SIG-M5 (cell line): ENCODE measurements around the gene NAA16.
"Not testable (repeated sequence)": the region's sequence is repeated elsewhere in the genome, so short reads cannot be mapped to it uniquely, and the experiment has no call there.

Experiments used
- DNase-seq: peaks from one replicate; lab custom pipeline; 2025; lab: John Stamatoyannopoulos, UW

NAA16 gene

GRCh38 chr13:41356385-41356648 is 45.2 kb downstream of the NAA16 start:
- not testable (repeated sequence) for DNase-seq

- no peak for DNase-seq
These were observed 45.7 kb downstream of the NAA16 start for GRCh38 chr13:41356786-41357185.

- DNase-seq: no peak
These were observed 50.4 kb downstream of the NAA16 start for GRCh38 chr13:41361491-41361890.

GRCh38 chr13:41364043-41364442 is 53.0 kb downstream of the NAA16 start:
- DNase-seq: no peak

- DNase-seq: no peak
These were observed 54.6 kb downstream of the NAA16 start for GRCh38 chr13:41365631-41366030.

GRCh38 chr13:41370736-41371135 is 59.7 kb downstream of the NAA16 start:
- DNase-seq: no peak

GRCh38 chr13:41377446-41377845 is 66.4 kb downstream of the NAA16 start:
- no peak for DNase-seq

- no peak for DNase-seq
These were observed 71.4 kb downstream of the NAA16 start for GRCh38 chr13:41382431-41382830.

- DNase-seq: no peak
These were observed 72.3 kb downstream of the NAA16 start for GRCh38 chr13:41383386-41383785.

- DNase-seq: no peak
These were observed 73.9 kb downstream of the NAA16 start for GRCh38 chr13:41384749-41385503.

GRCh38 chr13:41386211-41386610 is 75.1 kb downstream of the NAA16 start:
- no peak for DNase-seq

- no peak for DNase-seq
These were observed 76.5 kb downstream of the NAA16 start for GRCh38 chr13:41387576-41387975.

GRCh38 chr13:41388143-41388881 is 77.2 kb downstream of the NAA16 start:
- no peak for DNase-seq

GRCh38 chr13:41389580-41389979 is 78.5 kb downstream of the NAA16 start:
- no peak for DNase-seq

- no peak for DNase-seq
These were observed 83.1 kb downstream of the NAA16 start for GRCh38 chr13:41394166-41394565.

- DNase-seq: no peak
These were observed 87.6 kb downstream of the NAA16 start for GRCh38 chr13:41398494-41399170.

- DNase-seq: no peak
These were observed 90.3 kb downstream of the NAA16 start for GRCh38 chr13:41401366-41401765.

- no peak for DNase-seq
These were observed 91.8 kb downstream of the NAA16 start for GRCh38 chr13:41402691-41403511.

GRCh38 chr13:41403983-41404382 is 92.9 kb downstream of the NAA16 start:
- DNase-seq: no peak

- DNase-seq: no peak
These were observed 94.3 kb downstream of the NAA16 start for GRCh38 chr13:41405367-41405766.

GRCh38 chr13:41407380-41407779 is 96.3 kb downstream of the NAA16 start:
- DNase-seq: no peak

GRCh38 chr13:41408121-41408520 is 97.1 kb downstream of the NAA16 start:
- DNase-seq: no peak
